ENCODE data around the gene ATP1A1. TPM values are rescaled to one million over a fixed set of nuclear protein-coding genes. Genes with fewer than 3 reads are reported as not detected.

The ATP1A1 gene
- polyA plus RNA-seq, 5 donors: 204 to 274 (median 208) TPM

DNA sequence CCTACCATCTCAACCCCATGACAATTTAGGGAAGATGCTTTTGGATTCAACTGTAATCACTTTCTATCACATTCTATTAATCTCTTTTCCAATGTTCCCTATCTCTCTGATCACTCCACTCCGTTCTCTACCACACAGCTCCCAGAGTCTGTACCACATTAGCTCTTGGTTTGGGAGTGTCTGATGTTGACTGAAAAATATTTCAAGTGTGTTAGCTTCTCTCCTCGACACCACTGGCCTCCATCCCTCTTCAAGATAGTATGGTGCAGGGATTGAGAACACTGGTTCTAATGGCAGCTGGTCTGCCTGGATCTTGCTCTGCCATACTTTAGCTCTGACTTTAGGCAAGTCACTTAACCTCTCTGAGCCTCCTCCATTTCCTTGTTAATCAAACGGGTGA is 39.9 kb downstream of the ATP1A1 start:
- DNase-seq: no peak

DNA sequence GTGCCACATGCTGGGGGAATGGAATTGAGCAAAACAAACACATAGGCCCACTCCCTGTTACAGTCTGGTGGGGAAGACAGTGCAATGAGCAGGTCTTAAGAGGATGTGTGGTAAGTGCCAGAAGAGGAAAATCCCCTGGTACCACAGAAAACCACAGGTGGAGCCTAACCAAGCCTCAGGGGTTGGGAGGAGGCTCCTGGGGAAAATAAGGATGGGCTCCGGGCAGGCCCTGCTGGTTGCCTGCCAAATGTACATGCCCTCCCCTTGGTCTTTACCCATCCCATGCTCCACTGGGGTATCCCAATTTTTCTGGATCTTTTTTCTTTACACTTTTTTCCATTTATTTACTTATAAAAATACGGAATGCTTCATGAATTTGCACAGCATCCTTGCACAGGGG is 40.4 kb downstream of the ATP1A1 start:
- no peak for DNase-seq

DNA sequence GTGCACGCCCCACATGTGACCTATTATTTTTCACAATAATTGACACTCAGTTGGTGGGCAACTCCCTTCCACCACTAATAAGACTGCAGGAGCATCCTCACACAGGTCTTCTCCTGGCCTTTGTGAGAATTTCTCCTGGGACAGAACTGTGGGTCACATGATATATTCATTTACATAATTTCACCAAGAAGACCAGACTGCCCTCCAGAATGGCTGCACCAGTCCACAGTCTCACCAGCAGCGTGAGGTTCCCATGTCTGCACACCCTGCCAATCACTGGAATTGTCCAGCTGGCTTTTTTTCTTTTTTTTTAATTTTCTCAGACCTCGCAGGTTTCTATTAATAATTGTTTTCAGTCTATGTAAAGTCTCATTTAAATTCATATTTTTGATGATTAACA is 41.3 kb downstream of the ATP1A1 start:
- no peak for DNase-seq

DNA sequence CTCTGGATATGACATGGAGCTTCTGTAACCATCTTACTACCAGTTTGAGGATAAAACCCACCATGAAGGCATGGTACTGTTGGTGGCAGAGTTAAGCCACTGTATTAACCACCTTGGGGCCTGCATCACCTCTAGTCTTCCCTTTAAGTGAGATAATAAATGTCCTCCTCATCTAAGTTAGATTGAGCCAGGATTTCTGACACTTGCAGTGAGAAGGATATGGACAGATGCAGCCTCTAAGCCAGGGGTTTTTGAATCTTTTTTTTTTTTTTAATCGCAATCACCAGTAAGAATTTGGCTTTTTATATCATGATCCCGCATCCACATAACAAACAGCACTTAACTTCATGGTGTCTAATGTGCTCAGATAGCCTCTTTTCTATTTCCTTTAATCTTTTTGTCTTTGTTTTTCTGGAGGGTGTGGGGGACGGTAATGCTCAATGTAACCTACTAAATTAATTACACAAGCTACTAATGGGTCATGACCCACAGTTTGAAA is 42.2 kb downstream of the ATP1A1 start:
- DNase-seq: no peak

DNA sequence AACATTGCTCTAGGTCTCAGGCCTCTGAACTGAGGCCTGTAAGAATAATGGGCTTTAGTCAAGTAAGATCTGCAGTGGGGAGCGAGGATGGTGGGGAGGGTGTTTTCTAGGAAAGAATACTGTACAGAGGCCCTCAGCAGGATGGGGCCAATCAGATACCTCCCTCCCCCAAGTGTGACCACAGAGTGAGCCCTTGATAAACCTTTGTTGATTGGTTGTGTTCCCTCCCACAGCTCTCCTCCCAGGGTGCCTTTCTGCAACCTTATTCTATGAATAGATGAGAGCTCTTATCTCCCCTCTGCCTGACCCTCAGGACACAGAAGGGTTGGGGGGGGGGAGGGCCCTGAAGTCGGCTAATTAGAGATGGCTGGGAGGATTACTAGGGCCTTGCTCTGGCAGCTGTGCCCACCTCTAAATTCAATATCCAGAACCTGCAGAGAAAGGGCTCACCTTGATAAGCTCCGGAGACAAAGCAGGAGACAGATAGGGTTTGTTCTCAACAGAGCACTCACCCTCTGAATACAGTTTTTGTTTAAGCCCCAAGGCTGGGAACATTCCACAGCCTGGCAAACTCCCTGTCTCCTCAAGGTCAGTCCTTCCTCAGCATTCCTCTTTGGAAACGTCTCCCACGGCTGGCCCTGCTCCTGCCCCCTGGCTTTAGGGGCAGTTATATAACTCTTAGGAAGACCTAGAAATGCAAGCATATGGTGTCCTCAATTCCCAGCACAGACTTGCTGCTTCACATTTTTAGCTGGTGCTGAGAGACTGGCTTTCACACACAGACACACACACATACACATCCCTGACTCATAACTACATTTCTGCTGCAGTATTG is 42.9 kb downstream of the ATP1A1 start:
- no peak for DNase-seq

DNA sequence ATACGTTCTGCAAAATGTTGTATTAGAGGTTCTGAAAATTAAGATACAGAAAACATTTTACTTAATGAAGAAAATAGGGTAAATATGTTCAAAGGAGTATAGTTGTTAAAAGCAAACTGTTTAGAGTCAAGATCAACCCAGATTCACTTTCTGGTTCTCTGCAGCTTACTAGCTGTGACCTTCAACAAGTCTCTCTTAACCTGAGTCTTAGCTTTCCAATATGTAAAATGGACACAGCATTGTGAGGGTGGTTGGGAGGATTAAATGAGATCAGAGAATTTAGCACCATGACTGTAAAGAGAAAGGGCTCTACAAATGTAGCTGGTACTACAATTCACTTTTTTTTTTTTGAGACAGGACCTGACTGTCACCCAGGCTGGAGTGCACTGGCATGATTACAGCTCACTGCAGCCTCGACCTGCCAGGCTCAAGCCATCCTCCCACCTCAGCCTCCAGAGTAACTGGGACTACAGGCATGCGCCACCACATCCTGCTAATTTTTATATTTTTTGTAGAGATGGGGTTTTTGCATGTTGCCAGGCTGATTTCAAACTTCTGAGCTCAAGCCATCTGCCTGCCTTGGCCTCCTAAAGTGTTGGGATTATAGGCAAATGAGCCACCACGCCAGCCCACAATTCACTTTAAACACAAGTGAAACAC is 43.9 kb downstream of the ATP1A1 start:
- no peak for DNase-seq

DNA sequence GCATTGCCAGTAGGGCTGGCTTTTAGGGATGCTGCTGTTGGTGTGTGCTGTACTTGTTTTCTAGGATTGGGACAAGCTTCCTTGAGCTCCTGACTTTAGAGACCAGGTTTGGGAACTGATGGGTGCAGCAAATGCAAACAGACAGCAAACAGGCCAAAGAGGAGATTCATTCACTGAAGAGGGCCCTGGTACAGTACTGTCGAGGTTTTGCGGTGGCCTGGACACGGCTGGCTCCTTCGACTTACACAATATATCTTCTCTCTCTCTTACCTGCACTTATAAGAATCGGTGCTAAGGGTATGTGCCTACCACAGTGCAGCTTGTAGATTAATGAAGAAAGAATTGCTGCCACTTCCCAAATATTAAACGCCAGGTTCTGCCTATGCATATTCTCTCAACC is 44.6 kb downstream of the ATP1A1 start:
- no peak for DNase-seq

DNA sequence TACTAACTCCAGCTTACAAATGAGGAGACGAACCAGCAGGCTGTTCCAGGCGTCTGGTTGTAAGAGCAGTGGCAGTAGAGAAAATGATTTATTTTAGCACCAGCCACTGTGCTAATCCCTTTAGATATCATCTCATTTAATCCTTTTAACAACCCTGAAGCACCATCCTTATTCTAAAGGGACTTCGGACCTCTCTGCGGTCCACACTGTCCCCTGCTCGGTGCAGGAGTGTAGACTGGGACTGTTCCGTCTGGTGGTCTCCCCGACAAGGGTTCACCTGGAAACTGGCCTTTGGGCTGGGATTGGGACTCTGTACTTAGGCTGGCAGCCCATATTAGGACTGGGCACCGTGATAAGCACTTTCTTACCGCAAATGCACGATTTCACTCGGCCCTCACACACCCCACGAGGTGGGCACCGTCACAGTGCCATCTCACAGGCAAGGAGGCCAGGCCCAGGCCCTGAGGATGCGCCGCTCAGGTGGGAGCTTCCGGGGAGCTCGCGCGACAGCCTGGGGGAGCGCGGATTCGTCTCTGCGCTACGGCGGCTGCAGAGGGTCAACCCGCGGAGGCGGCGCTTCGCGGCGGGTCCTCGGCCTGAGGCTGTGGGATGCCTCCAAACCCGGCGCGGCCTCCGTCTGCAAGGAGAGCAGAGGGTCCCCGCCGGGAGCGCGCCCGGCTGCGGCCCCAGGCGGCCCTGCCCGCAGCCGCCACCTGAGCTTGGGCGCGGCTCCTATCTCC is 45.2 kb downstream of the ATP1A1 start:
- DNase-seq: peak; percentile 77 to 78

DNA sequence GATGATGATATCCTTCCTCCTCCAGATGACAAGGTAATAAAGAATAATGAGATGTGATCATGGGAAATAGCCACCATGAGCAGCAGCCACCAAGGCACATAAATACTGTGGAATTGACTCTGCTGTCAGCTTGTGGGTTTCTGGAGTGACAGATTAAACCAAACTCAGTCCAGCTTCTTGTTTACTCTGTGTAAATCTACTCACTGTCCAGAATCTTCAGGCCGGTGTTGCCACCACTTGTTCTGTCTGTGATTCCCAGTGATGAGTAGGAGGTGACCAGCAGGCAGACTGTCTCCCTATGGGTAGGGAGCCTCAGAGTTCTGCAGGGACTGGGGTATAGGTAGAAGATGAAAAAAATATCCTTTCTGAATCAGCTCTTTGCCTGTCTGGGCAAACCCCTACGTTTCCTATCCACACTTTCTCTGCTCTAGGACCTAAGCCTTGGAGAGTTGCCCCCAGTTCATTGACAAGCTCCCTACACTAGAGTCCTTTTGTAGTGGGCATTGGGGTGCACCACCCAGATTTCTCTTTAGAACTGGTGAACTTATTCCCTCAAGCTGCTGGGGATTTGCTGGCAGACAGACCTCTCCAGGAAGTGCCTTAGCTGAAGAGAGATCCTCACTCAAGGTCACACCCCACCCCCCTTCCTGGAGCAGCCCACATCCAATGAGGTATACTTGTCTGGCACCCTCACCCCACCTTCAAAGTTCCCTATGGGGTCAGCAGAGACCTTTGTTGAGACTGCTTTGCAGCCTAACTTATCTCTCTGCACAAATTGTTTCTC is 47.6 kb downstream of the ATP1A1 start:
- DNase-seq: no peak

DNA sequence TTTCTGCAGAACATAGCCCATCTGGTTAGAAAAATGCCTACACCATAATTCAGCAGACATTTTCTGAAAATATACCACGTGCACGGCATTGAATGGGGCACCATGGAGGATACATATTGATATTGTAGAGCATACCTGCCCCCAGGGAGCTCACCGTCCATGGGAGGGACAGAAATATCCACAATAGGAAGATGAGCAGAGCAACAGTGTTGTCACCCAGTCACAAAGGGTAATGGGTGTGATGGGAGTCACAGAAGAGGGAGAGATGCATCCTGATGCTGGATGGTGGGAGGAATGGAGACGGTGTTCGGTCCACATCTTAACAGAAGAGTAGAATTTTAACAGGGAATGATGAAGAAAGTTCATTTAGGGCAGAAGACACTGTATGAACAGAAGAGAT is 51.4 kb downstream of the ATP1A1 start:
- no peak for DNase-seq

DNA sequence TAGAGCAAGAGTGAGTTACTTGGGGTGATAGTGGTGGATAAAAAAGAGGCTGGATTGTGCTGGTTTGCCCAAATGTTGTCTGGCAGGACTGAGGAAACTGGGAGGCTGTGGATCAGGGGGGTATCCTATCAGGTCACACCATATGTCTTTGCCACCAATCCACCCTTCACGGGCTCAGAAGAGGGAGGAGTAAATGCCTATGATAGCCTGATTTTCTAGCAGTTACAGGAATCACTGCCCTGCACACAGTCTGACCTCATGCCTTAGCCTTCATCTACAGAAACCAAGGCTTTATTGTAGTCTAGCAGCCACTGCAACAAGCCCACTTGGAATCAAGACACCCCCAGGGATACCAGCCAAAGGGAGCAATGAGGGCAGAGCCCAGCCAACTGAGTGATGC is 51.8 kb downstream of the ATP1A1 start:
- DNase-seq: no peak

DNA sequence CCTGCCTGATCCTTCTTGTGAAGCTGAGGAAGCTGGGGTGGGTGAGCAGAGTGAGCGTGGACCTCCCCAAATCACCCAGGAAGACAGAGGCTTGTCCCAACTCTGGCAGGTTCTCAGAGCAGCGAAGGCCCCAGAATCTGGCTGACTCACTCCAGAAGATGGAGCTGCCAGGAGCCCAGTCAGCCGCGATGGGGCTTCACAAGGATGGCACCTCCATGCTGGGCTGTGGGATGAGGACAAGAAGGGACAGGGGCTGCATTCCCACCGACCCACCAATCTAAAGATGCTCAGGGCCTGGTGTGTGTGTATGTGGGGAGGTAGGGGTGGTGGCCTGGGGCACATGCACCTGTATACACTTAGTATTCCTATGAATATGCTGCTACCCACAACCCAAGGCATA is 52.9 kb downstream of the ATP1A1 start:
- DNase-seq: no peak

DNA sequence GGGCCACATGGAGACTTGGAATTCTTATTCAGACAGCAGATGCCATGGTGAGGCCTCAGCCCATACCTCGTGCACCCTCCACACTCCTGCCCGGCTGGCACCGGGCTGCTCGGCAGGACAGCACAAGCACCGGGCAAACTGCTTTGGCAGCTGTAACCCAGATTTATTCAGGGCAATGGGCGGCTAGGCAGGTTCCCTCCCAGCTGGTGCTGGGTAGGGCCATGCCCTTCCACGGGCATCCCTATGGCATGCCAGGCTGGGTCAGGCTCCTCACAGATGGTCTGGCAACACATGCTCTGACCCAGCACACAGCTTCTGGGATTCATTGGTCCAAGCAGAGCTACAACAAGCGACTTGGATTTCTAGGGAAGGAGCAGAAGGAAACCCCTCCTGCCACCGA is 53.4 kb downstream of the ATP1A1 start:
- DNase-seq: no peak

DNA sequence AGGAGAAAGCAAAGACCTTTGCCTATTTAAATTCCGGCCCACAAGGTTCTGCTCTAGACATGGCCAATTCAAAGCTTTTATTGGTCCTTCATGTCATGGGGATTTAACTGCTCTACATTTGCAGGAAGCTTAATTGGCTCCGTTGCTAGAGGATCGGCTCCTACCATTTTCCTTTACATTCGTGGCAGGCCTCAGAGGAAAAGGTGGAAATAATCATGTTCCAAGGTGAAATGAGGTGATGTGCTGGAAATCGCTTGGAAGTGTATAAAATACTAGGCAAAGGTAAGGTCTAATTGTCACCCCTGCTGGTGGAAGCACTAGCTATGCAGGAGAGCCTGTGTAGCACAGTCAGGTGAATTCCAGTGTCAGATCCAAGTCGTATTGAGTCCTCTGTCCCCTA is 55.5 kb downstream of the ATP1A1 start:
- DNase-seq: no peak

DNA sequence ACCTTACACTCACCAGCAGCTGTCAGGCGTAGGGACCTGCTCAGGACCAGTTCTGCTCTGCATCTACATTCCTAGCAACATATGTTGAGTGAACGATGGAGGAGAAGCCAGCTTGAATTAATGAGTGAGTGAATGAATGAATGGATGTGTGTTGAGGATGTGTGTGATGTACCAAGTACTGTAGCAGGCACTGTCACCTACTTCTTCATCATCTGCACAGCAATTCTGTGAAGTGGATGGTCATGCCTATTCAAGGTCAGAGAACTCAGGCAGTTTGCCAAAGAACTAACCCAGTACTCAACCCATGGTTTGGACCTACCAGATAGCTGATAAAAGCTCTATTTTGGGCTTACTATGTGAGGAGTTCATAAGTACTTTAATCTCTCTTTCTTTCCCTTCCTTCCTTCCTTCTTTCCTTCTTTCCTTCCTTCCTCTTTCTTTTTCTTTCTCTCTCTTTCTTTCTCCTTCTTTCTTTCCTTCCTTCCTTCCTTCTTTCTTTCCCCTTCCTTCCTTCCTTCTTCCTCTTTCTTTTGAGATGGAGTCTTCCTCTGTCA is 56.9 kb downstream of the ATP1A1 start:
- no peak for DNase-seq

DNA sequence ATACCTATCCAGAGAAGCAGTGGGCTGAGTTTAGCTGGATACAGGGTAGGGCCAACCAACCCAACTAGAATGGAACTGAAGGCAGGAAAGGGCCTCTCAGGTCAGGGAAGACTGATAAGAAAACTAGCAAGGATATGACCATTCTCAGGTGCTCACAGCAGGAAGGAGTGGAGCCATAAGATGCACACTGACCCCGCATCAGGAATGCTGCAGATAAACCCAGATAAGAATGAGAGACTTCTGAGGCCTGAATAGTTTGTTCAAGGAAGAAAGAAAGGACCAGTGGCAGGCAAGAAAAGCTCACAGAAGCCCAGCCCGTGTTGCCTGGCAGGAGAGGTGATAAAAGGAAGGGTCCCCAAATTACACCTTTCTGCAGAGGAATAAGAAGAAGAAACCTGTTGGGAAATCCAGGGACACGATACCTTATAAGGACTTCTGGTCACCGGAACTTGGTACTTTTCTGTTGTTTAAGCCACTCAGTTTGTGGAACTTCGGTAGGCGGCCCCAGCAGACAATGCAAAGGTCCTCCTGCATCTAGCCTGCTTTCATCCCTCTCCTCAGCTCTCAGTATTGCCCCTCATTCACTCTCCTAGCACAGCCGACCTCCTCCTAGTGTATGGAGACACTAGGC is 58.9 kb downstream of the ATP1A1 start:
- no peak for DNase-seq

DNA sequence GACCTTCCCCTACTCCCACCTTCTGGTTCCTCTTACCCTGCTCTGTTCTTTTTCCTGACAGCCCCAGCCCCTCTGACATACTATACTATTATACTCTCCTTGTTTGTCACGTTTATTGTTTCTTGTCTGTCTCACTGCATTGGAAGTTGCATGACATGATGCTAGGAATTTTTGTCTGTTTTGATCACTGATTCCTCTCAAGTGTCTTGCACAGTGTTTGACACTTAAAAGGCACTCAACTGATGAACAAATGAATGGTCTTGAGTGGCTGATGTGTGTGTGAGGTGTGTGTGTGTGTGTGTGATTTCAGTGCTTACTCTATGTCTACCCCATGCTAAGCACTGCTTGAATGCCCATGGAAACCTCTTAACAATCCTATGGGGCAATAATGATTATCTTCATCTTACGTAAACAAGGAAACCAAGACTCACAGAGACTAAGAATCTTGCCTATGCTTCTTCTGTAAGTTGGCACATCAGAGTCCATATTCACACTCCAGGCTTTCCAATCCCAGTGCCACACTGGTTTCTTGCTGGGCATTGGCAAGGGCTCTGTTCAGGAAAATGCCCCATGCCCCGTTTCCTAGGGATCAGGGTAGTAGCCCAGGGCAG is 59.7 kb downstream of the ATP1A1 start:
- DNase-seq: no peak

DNA sequence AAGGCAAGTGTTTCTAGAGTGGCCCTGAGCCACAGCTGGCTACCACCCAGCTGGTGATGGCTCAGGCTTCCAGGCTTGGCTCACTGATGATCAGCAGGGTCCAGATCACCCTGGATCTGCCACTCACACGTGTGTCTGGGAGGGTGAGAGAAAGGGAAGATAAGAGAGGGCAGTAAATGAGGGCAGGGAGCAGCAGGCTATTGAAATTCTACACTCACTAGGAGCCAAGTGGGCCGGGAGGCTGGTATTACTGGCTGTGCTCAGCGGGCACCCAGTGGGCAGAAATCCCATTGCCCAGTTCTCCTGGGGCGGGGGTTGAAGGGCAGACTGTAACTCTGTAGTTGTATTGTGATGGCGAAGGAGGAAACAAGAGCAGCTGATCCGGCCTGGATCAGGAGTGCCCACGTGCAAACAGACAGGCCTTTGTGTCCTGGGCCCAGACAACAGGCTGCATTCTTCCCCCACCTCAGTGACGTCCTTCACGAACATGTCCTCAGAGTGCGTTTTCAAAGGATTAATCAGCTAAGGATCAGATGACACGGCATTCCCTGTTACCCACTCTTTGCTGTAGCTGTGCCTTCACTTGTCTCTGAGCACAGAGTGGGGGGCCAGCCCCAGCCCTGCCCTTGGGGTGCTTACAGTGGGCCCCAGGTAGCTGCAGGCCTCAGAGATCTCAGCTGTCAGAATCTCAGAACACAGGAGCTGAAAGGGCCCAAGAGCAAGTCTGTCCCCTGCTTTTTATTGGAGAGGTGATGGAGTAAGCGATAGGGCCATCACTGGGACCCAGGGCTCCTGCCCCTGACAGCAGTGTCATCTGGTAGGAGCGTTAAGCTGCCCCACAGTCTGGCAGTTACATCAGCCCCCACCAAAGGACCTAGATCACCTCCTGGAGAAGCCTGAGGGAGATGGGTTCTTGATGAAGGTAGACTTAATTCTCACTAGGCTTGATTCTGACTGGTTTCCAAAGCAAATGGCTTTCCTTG is 60.5 kb downstream of the ATP1A1 start:
- DNase-seq: peak in 1 of 2 donors; percentile 5

DNA sequence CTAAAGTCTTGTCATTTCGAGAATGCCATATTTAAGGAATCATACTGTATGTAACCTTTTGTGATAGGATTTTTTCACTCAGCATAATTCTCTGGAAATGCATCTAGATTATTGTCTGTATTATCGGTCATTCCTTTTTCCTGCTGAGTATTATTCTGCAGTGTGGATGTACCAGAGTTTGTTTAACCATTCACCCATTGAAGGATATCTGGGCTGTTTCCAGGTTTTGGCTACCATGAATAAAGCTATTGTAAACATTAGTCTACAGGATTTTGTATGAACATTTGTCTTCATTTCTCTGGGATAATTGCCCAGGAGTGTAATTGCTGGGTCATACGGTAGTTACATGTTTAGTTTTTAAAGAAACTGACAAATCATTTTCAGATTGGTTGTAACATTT is 61.8 kb downstream of the ATP1A1 start:
- no peak for DNase-seq

Measured in right lung (tissue), 5 donors.